ENCODE results near the gene KRT81. TPM values are rescaled to one million over a fixed set of nuclear protein-coding genes. Genes with fewer than 3 reads are reported as not detected.

KRT81 gene
- total RNA-seq, 1 donor from 2014 or later: 0.83 TPM

DNA sequence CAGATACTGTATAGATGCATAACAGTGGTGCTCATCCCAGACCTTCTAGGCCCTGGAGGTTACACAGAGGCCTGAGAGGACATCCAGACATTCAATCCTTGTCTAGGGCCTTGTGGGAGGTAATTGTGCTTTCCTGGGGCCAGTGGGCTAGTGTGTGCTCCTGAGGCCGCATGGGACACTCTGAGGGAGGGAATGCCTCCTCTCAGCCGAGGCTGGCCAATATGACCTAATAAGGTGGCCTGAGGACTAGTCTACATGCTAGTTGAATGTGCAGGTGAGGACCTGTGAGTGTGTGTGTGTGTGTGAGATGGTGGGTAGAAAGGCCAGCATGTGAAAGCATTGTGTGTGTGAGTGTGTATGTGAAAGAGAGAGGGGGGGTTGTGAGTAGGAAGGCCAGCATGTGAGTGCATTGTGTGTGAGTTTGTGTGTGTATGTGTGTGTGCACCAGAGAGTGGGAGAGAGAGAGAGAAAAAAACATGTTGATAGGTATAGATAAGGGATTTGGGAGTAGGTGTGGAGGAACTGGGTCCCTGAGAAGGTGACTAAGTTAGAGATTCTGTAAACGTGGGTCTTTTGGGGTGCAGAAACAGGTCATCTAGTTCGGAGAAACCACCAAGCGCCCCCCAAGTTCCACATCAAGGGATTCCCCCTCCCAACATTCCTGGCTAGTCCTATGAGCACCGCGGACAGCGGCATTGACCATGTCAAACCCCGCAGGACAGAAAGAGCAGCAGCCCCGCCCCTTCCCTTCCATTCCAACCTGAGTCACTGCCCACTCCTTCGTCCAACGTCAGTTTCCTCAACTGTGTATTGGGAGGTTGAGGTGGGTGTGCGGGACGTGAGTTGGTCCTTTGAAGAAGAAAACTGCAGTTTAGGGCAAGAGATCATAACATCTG is 9.7 kb upstream of the KRT81 start:
- TF ChIP-seq CTCF (IDR thresholded peaks at IDR 0.05): no peak
- Mint-ChIP-seq H3K9me3 (ENCODE audit: unreplicated experiment) (no peaks in the 10 kb centered on the region), H3K4me1 (ENCODE audit: unreplicated experiment) (peaks cover 9% of the 10 kb centered on the region), H3K4me3 (ENCODE audit: unreplicated experiment) (no peak overlapping the region), H3K27ac (ENCODE audit: unreplicated experiment) (no peak overlapping the region), H3K36me3 (ENCODE audit: unreplicated experiment) (no peaks in the 10 kb centered on the region), H3K27me3 (ENCODE audit: unreplicated experiment) (peaks cover 36% of the 10 kb centered on the region)
- DNase-seq (ENCODE audit: extremely low spot score, unreplicated experiment): no peak

GRCh38 chr12:52298677-52299190 is 7.4 kb upstream of the KRT81 start:
- no peak overlapping the region for H3K4me3 Mint-ChIP-seq (ENCODE audit: unreplicated experiment)
- TF ChIP-seq CTCF (IDR thresholded peaks at IDR 0.05): no peak
- no peaks in the 10 kb centered on the region for H3K36me3 Mint-ChIP-seq (ENCODE audit: unreplicated experiment)
- H3K4me1 Mint-ChIP-seq (ENCODE audit: unreplicated experiment): no peaks in the 10 kb centered on the region
- no peaks in the 10 kb centered on the region for H3K9me3 Mint-ChIP-seq (ENCODE audit: unreplicated experiment)
- DNase-seq (ENCODE audit: extremely low spot score, unreplicated experiment): no peak
- H3K27me3 Mint-ChIP-seq (ENCODE audit: unreplicated experiment): peaks cover 52% of the 10 kb centered on the region
- H3K27ac Mint-ChIP-seq (ENCODE audit: unreplicated experiment): no peak overlapping the region

GRCh38 chr12:52296572-52297215 is 5.4 kb upstream of the KRT81 start:
- Mint-ChIP-seq H3K9me3 (ENCODE audit: unreplicated experiment) (no peaks in the 10 kb centered on the region), H3K27me3 (ENCODE audit: unreplicated experiment) (peaks cover 67% of the 10 kb centered on the region), H3K4me3 (ENCODE audit: unreplicated experiment) (no peak overlapping the region), H3K27ac (ENCODE audit: unreplicated experiment) (no peak overlapping the region), H3K4me1 (ENCODE audit: unreplicated experiment) (no peaks in the 10 kb centered on the region), H3K36me3 (ENCODE audit: unreplicated experiment) (no peaks in the 10 kb centered on the region)
- DNase-seq (ENCODE audit: extremely low spot score, unreplicated experiment): peak; percentile 60
- TF ChIP-seq CTCF (IDR thresholded peaks at IDR 0.05): no peak

- DNase-seq (ENCODE audit: extremely low spot score, unreplicated experiment): peak; percentile 0
- H3K27me3 Mint-ChIP-seq (ENCODE audit: unreplicated experiment): peaks cover 71% of the 10 kb centered on the region
- no peak overlapping the region for H3K27ac Mint-ChIP-seq (ENCODE audit: unreplicated experiment)
- H3K4me3 Mint-ChIP-seq (ENCODE audit: unreplicated experiment): no peak overlapping the region
- H3K9me3 Mint-ChIP-seq (ENCODE audit: unreplicated experiment): no peaks in the 10 kb centered on the region
- no peaks in the 10 kb centered on the region for H3K4me1 Mint-ChIP-seq (ENCODE audit: unreplicated experiment)
- H3K36me3 Mint-ChIP-seq (ENCODE audit: unreplicated experiment): no peaks in the 10 kb centered on the region
- TF ChIP-seq CTCF (IDR thresholded peaks at IDR 0.05): no peak
Measured at GRCh38 chr12:52295663-52296062, 4.3 kb upstream of the KRT81 start.

GRCh38 chr12:52294803-52295202 is 3.5 kb upstream of the KRT81 start:
- Mint-ChIP-seq H3K27ac (ENCODE audit: unreplicated experiment) (no peak overlapping the region), H3K4me3 (ENCODE audit: unreplicated experiment) (no peak overlapping the region), H3K27me3 (ENCODE audit: unreplicated experiment) (peaks cover 66% of the 10 kb centered on the region), H3K9me3 (ENCODE audit: unreplicated experiment) (no peaks in the 10 kb centered on the region), H3K36me3 (ENCODE audit: unreplicated experiment) (no peaks in the 10 kb centered on the region), H3K4me1 (ENCODE audit: unreplicated experiment) (no peaks in the 10 kb centered on the region)
- no peak for DNase-seq (ENCODE audit: extremely low spot score, unreplicated experiment)
- no peak for TF ChIP-seq CTCF (IDR thresholded peaks at IDR 0.05)

All from osteocyte (in vitro differentiated cells).